ENCODE measurements around the gene CDK4.

DNA sequence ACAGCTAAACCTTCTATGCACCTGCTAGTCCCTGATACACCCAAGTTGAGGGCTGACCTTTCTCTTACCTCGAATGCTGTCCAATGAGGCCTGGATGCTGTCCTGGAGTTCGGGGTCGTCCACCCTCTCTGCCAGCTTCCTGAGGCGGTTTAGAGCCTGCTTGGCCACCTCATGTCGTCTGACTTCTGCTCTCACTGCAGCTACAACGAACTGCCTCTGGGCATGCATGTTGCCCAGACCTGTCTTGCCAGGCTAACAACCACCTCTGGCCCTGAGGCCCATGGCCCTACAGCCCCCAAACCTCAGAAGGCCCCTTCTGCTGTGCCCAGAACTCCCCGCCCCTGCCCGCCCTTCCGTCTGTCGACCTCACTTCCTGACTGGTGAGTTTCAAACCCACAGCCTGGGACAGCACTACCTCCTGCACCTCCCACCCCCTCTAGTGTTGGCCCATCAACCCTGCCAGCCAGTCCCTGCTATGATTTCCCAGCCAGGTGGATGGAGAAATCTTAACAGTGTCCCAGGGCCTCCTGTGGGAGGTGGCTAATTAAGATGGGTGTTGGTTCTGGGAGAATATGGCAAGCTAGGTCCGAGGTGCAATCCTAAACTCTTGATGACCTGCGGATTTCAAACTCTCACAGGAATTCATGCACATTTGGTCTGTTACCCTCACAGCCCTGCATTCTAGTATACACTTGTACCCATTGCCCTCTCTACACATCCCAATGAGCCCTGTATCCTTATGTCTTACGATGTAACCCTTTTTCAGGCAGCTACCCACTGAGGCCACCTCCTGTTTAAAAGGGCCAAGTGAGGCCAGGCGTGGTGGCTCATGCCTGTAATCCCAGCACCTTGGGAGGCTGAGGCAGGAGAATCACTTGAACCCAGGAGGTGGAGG lies 10.0 kb downstream of the CDK4 start:
- TF ChIP-seq SIN3A (IDR thresholded peaks at IDR 0.05; ENCODE audit: borderline replicate concordance, insufficient read depth, low read length) (no peak), REST (IDR thresholded peaks at IDR 0.05; ENCODE audit: insufficient read depth in 1 of 2, low read depth in 2 of 2, low read length in 2 of 2) (no peak), TAF1 (IDR thresholded peaks at IDR 0.05; ENCODE audit: borderline replicate concordance, insufficient read depth, low read length) (no peak), POLR2AphosphoS5 (IDR thresholded peaks at IDR 0.05; ENCODE audit: low read depth, low read length) (no peak)

Measured in PFSK-1 (cell line).